ENCODE results near the gene CPNE5. TPM values are rescaled to one million over a fixed set of nuclear protein-coding genes. Genes with fewer than 3 reads are reported as not detected.

The CPNE5 gene
- total RNA-seq, 1 donor from 2014 or later: 6.7 TPM

- no peak for DNase-seq (ENCODE audit: low spot score)
- intact Hi-C loops (cut with DNase I): no loop called here
Observed at GRCh38 chr6:36860126-36860525, 20.9 kb upstream of the CPNE5 start.

- intact Hi-C loops (cut with DNase I): no loop called here
- no peak for DNase-seq (ENCODE audit: low spot score)
Observed at GRCh38 chr6:36858407-36858981, 19.2 kb upstream of the CPNE5 start.

- DNase-seq (ENCODE audit: low spot score): no peak
- intact Hi-C loops (cut with DNase I): no loop called here
Observed at GRCh38 chr6:36857325-36857724, 18.1 kb upstream of the CPNE5 start.

DNA sequence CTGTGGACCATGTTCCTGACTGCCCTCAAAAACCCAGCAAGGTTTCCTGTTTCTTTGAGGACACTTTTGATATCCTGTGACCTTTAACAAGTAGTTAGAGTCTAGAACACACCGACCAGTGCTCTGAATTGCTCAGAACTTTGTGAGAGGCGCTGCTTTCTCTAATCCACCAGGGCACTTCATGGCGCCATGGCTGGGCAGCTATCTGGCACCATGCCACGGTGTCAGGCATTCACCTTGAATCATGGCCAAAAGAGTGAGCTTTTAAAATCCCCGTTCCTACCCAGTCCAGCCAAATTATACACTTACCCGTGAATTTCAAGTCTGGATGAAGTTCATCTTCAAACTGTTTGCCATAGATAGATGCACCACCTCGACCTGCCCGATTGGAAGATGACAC is 17.0 kb upstream of the CPNE5 start:
- intact Hi-C loops (cut with DNase I): no loop called here
- DNase-seq (ENCODE audit: low spot score): no peak

DNA sequence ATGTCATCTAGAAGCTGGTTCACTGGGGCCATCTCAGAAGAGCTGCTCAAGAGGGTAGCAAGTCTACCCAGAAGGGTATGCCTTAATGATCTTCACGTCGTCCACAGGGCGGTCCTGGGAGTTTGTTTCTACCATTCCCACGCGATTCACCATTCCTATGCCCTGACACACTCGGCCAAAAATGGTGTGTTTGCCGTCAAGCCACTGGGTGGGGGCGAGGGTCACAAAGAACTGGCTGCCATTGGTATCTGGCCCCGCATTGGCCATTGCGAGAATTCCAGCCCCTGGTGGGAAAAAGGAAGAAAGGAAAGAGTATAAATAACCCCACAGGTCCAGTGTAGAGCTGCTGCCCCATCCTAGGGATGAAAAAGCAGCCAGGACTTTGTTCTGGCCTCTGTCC is 16.5 kb upstream of the CPNE5 start:
- DNase-seq (ENCODE audit: low spot score): no peak
- intact Hi-C loops (cut with DNase I): no loop called here

- intact Hi-C loops (cut with DNase I): loop anchor here (5.0 kb wide), 1 partner anchor 236 kb away; no protein-coding TSS in a partner anchor
- no peak for DNase-seq (ENCODE audit: low spot score)
Observed at GRCh38 chr6:36853325-36853724, 14.1 kb upstream of the CPNE5 start.

- peak; percentile 79 for DNase-seq (ENCODE audit: low spot score)
- intact Hi-C loops (cut with DNase I): loop anchor here (5.0 kb wide), 1 partner anchor 235 kb away; no protein-coding TSS in a partner anchor
Observed at GRCh38 chr6:36852481-36853147, 13.4 kb upstream of the CPNE5 start.

GRCh38 chr6:36851626-36852025 is 12.4 kb upstream of the CPNE5 start:
- DNase-seq (ENCODE audit: low spot score): no peak
- intact Hi-C loops (cut with DNase I): loop anchor here (2.0 to 5.0 kb wide), 2 partner anchors 85 to 234 kb away; no protein-coding TSS in a partner anchor

DNA sequence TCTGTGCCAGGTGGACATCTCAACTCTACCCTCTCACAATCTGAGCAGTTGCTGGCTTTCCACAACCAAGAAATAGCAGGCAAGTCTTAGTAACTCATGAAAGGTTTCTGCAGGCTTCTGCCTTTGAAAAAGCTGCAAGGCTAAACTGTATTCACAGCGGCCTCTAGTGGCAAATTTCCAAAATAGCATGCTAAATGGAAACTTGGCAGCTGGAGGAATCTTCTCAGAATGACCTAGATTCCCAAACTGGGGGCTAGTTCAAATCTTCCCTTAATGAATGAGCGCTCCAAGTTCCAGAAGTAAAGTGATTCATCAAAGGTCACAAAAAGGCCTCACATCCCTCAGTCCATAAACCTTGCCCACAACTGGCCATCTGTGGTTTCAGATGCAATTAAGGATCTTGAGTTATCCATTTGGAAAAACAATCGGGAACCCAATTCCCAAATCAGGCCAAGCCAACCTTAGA is 11.9 kb upstream of the CPNE5 start:
- no peak for DNase-seq (ENCODE audit: low spot score)
- intact Hi-C loops (cut with DNase I): loop anchor here (2.0 to 5.0 kb wide), 2 partner anchors 84 to 234 kb away; no protein-coding TSS in a partner anchor

DNA sequence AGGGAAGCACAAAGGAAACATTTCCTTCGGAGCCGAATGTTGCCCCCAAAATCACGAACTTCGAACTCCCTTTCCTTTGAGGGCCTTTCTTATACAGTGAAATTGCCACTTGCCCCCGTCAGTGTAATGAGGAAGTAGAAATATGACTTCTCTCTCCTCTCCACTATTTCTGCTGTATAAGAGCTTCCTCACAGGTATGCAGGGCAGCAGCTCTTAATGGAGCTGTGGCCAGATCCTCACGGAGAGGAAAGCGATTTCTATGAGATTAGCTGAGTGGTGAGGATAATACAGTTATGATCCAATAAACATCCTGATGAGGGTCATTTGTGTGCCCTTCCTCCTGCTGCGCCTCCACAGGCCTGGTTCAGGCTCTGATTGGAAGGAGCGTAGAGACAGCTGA is 10.8 kb upstream of the CPNE5 start:
- intact Hi-C loops (cut with DNase I): loop anchor here (2.0 to 5.0 kb wide), 2 partner anchors 83 to 233 kb away; no protein-coding TSS in a partner anchor
- no peak for DNase-seq (ENCODE audit: low spot score)

DNA sequence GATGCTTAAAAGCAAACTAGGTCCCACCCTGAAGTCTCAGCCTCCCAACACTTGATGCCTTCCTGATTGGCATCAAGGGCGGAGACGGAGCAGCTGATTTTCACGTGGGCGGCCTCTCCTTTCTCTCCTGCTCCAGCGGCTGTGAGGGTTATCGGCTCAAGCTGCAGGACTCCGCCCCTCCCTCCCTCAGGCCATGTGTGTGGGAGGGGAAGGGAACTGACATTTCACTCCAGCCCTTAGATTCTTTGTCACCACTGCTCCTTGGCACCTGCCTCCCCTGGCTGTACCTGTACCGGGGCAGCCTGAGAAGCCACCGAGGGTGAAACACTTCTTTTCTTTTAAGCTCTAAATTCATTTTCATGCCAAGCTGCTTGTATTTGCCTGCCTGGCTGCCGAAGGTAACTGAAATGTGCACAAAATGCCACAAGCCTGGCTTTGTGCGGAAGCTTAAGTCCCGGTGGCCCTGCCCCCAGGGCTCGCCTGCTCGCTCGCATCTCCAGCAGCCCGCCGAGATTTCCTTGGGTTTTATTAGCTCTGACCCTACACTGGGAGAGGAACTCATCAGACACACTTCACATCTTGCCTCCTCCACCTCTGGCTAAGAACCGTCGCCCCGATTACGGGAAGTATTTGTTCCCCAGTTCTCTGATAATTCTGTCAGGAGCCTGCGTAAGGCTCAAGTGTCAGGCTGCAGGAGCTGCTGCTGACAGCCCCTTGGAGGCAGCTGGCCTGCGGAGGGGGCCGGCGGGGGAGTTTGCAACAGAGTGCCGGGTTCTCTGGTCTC is 9.6 kb upstream of the CPNE5 start:
- peak; percentile 79 for DNase-seq (ENCODE audit: low spot score)
- intact Hi-C loops (cut with DNase I): loop anchor here (5.0 kb wide), 1 partner anchor 172 kb away; the partner anchor contains the start of gene CDKN1A

GRCh38 chr6:36847991-36848390 is 8.7 kb upstream of the CPNE5 start:
- no peak for DNase-seq (ENCODE audit: low spot score)
- intact Hi-C loops (cut with DNase I): loop anchor here (5.0 kb wide), 1 partner anchor 171 kb away; the partner anchor contains the start of gene CDKN1A

GRCh38 chr6:36847152-36847551 is 7.9 kb upstream of the CPNE5 start:
- intact Hi-C loops (cut with DNase I): loop anchor here (5.0 kb wide), 1 partner anchor 170 kb away; the partner anchor contains the start of gene CDKN1A

GRCh38 chr6:36845233-36845632 is 6.0 kb upstream of the CPNE5 start:
- DNase-seq (ENCODE audit: low spot score): no peak
- intact Hi-C loops (cut with DNase I): loop anchor here (5.0 kb wide), 1 partner anchor 168 kb away; the partner anchor contains the start of gene CDKN1A

More at GRCh38 chr6:36847152-36847551, 7.9 kb upstream of the CPNE5 start:
- DNase-seq (ENCODE audit: low spot score): no peak

- DNase-seq (ENCODE audit: low spot score): no peak
- intact Hi-C loops (cut with DNase I): loop anchor here (5.0 kb wide), 1 partner anchor 167 kb away; the partner anchor contains the start of gene CDKN1A
Observed at GRCh38 chr6:36844232-36845170, 5.3 kb upstream of the CPNE5 start.

DNA sequence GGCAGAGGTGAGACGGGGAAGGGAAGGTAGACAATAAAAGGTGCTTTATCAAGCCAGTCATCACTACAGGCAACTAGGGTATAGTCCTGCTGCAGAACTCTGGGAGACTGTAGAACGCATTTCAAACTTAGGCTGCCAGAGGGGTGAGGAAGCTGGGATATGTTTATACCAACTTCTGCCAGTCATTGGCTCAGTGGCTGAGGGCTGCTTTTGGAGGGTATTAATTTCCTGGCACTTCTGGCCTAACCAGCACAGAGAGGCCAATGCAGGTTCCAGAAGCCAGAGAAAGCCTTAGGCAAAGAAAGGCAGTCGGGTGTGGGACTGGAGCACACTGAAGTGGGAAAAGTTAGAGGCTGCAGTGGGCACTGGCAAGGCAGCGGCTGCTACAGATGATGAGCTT is 3.9 kb upstream of the CPNE5 start:
- no peak for DNase-seq (ENCODE audit: low spot score)
- intact Hi-C loops (cut with DNase I): no loop called here

DNA sequence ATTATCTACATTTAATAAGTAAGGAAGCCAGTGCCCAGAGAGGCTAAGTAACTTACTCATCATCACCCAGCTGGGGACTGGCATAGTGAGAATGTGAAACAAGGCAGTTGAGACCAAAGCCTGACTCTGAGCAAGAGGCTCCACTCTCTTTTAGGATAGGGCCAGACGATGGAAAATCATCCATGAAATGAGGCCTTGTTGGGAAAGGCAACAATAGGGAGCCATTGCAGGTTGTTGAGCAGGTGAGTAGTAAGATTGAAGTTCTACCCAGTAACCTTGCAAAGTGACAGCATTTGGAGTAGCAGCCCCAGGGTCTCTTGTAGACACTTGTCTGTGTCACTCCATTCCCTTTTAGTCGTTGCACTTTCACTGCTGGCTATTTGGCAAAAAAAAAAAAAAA is 2.5 kb upstream of the CPNE5 start:
- DNase-seq (ENCODE audit: low spot score): no peak
- intact Hi-C loops (cut with DNase I): no loop called here

GRCh38 chr6:36840432-36841403 is 1.5 kb upstream of the CPNE5 start:
- intact Hi-C loops (cut with DNase I): no loop called here
- no peak for DNase-seq (ENCODE audit: low spot score)

Measured in cardiac septum (tissue), 1 donor.